ENCODE measurements around the gene ZFP92.
"Not testable (repeated sequence)": the region's sequence is repeated elsewhere in the genome, so short reads cannot be mapped to it uniquely, and the experiment has no call there.

Gene ZFP92

DNA sequence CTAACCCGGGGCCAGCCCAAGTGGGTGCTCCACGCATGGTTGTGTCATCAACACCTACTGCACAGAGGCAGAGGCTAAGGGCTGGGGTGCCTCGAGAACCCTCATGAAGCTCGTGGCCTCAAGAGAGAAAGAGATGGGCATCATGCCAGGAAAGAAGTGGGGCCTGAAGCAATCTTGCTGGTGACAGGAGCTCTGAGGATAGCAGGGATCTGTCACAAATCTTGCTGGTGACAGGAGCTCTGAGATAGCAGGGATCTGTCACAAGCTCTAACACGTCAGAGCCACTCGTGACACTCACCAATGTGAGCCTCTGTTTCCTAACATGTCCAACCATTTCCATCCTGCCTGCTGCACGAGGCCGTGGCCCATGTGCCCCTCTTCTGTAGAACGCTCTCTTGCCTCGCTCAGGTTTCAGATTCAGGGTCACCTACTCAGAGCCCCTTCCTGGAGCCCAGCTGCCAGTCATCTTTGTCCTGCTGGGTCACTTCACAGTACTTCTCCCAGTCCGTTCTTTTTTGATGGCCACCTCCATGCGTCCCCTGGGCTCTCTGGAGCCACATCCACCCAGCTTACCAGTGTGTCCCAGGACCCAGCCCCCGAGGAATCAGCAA is 31.2 kb upstream of the ZFP92 start:
- Histone ChIP-seq H3K27ac (no peak overlapping the region), H3K4me3 (no peak overlapping the region)
- peak; percentile 63 for DNase-seq (ENCODE audit: low spot score)
- TF ChIP-seq, protein P1, sequence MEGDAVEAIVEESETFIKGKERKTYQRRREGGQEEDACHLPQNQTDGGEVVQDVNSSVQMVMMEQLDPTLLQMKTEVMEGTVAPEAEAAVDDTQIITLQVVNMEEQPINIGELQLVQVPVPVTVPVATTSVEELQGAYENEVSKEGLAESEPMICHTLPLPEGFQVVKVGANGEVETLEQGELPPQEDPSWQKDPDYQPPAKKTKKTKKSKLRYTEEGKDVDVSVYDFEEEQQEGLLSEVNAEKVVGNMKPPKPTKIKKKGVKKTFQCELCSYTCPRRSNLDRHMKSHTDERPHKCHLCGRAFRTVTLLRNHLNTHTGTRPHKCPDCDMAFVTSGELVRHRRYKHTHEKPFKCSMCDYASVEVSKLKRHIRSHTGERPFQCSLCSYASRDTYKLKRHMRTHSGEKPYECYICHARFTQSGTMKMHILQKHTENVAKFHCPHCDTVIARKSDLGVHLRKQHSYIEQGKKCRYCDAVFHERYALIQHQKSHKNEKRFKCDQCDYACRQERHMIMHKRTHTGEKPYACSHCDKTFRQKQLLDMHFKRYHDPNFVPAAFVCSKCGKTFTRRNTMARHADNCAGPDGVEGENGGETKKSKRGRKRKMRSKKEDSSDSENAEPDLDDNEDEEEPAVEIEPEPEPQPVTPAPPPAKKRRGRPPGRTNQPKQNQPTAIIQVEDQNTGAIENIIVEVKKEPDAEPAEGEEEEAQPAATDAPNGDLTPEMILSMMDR (IDR thresholded peaks at IDR 0.05): no peak

DNA sequence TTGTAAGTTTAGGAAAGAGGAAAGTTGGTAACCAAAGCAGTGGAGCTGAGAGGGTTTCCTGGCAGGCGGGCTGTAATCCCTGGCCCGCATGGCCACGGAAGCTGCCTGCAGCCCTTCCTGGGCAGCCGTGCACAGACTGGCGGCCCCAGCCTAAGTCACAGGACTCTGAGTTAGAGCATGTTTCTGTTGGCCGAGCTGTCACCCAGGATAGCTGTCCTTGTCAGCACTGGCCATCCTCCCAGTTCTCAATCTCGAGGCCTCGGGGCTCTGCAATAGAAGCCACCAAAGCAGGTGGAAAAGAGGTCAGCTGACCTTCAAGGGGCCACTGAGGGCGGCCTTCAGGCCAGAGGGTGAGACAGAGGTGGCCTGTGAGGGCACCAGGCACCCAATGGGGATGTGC is 30.6 kb upstream of the ZFP92 start:
- TF ChIP-seq, protein P1 (IDR thresholded peaks at IDR 0.05): no peak
- no peak overlapping the region for H3K4me3 ChIP-seq
- DNase-seq (ENCODE audit: low spot score): peak; percentile 72
- H3K27ac ChIP-seq: no peak overlapping the region

DNA sequence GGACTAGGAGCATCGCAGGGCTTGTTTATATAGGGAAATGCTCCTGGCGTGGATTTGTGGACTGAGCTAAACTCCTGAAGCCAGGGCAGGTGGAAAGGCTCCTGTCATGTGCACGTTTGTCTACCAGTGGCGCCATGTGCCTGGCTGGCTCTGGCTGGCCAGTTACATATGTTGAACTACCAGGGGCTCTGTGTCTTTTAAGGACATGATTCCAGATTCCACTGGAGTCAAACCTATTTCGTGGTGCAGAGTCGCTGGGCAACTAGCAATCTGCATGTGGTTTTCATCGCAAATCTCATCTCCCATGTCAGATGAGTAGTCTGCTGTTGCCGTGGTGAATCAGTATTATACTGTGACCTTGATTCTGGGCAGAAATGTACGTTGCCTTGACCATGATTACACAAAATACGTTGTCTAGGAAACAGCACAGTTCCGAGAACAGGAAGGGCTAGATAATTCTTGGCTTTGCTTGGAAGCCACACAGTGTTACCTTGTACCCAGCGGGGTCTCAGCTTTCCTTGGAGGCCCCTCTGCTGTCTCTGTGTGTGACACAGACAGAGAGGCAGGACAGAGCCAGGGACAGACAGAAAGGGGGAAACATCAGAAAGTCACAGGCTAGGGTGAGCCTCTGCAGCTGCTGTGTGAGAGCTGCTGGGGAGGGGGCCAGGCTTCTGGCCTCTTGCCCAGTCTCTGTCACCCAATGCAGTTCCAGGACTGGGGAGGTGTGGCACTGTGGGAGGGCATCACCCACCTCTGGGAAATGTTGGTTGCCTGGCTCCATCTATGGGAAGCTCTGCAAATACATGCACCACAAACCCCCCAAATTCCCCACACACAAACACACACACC is 29.4 kb upstream of the ZFP92 start:
- TF ChIP-seq, protein P1 (IDR thresholded peaks at IDR 0.05): no peak
- DNase-seq (ENCODE audit: low spot score): peak; percentile 65
- Histone ChIP-seq H3K27ac (no peak overlapping the region), H3K4me3 (no peak overlapping the region)

DNA sequence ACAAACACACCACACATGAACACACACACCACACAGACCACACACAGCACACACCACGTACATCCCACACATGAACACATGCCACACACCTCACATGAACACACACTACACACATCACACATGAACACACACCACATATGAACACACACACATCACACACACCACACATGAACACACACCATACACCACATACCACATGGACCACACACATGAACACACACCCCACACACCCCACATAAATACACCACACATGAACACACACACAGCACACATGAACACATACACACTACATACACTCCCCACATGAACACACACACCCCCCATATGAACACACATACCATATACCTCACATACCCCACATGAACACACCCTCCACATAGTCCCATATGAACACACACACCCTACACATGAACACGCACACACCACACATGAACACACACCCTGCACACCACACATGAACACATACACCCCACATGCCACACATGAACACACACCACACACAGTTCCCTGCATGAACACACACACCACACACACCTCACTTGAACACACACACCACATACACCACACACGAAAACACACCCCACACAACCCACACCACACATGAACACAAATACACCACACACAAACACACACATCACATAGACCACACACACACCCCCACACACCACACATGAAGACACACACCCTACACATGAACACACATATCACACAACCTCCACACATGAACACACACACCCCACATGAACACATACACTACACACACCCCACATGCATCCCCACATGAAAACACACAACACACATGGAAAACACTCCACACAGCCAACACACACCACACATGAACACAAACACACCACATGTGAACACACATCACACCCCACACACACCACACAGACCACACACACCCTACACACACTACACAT is 28.4 kb upstream of the ZFP92 start:
- TF ChIP-seq, protein P1 (IDR thresholded peaks at IDR 0.05): no peak
- no peak for DNase-seq (ENCODE audit: low spot score)
- no peak overlapping the region for H3K4me3 ChIP-seq
- no peak overlapping the region for H3K27ac ChIP-seq

DNA sequence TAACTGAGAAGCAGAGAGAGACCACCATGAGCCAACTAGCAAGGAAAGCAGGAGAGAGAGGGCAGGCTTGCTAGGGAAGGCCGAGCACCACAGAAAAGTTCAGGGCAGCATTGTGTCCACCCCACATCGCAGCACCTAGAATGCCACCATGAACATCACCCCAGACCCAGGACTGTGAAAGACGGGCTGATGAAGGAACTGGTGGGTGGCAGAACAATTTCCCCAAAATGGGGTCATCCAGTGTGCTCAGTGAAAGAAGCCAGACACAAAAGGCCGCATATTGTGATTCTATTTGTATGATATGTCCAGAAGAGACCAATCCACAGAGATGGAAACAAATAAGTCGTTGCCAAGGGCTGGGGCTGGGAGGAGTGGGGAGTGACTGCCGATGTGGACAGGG is 26.9 kb upstream of the ZFP92 start:
- TF ChIP-seq, protein P1 (IDR thresholded peaks at IDR 0.05): no peak
- H3K4me3 ChIP-seq: no peak overlapping the region
- no peak overlapping the region for H3K27ac ChIP-seq
- DNase-seq (ENCODE audit: low spot score): peak; percentile 53

DNA sequence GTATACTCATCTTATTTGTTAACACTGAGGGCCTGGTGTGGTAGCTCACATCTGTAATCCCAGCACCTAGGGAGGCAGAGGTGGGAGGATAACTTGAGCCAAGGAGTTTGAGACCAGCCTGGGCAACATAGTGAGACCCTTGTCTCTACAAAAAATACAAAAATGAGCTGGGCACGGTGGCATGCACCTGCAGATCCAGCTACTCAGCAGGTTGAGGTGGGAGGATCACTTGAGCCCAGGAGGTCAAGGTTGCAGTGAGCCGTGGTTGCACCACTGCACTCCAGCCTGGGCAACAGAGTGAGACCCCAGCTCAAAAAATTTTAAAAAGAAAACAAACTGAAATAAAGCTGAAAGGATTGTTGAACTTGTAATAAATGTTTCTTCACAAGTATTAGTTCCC is 26.3 kb upstream of the ZFP92 start:
- DNase-seq (ENCODE audit: low spot score); H3K27ac ChIP-seq; H3K4me3 ChIP-seq: not testable (repeated sequence)

DNA sequence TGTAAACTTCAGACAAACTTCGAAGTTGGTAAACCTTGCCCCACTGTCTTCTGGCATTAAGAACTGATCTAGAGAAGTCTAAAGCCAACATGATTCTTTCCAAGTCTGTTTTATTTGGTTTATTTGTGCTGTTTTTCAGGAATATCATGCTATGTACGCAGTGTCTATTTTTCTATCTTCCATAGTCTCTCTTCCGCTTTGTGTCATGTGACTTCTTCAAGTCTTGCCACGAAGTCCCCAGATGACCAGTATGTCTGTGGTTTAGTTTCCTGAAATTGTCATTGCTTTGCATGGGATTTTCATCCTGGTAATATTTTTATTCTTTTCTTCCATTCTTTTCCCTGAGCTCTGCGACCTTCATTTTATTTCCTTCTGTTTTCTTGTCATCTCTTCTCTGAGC is 25.2 kb upstream of the ZFP92 start:
- no peak for DNase-seq (ENCODE audit: low spot score)
- no peak overlapping the region for H3K27ac ChIP-seq
- no peak overlapping the region for H3K4me3 ChIP-seq
- TF ChIP-seq, protein P1 (IDR thresholded peaks at IDR 0.05): no peak
